ENCODE data around the gene MRPL12.

GRCh38 chr17:81666342-81667191 lies 36.6 kb upstream of the MRPL12 start, which contains the start of the genes CCDC137 and OXLD1:
- TF ChIP-seq, protein P1, sequence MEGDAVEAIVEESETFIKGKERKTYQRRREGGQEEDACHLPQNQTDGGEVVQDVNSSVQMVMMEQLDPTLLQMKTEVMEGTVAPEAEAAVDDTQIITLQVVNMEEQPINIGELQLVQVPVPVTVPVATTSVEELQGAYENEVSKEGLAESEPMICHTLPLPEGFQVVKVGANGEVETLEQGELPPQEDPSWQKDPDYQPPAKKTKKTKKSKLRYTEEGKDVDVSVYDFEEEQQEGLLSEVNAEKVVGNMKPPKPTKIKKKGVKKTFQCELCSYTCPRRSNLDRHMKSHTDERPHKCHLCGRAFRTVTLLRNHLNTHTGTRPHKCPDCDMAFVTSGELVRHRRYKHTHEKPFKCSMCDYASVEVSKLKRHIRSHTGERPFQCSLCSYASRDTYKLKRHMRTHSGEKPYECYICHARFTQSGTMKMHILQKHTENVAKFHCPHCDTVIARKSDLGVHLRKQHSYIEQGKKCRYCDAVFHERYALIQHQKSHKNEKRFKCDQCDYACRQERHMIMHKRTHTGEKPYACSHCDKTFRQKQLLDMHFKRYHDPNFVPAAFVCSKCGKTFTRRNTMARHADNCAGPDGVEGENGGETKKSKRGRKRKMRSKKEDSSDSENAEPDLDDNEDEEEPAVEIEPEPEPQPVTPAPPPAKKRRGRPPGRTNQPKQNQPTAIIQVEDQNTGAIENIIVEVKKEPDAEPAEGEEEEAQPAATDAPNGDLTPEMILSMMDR (IDR thresholded peaks at IDR 0.05): no peak
- TF ChIP-seq EZH2 (IDR thresholded peaks at IDR 0.05; ENCODE audit: borderline replicate concordance, insufficient read depth, low read depth, low read length, poor library complexity, severe bottlenecking): no peak

All from B cell (primary cell).